A673 (cell line): ENCODE data around the gene MKNK2.

Source experiments
- EZH2 ChIP-seq: fragments of 200-600 bp; sonication (generic); IDR thresholded peaks from 2 replicates; pipeline ENCODE4 v1.6.1; 2017; ENCODE audit warnings: borderline replicate concordance, low read depth, mild to moderate bottlenecking, mixed read lengths, antibody characterized with exemption, low read length; ENCODE audit not compliant: poor library complexity, severe bottlenecking
- TF ChIP-seq, protein P1 (sequence below): fragments of 300-800, 200-600 bp; sonication (generic); conservative IDR thresholded peaks from 2 replicates; pipeline ENCODE4 v1.5.1; 2017; ENCODE audit warnings: low read depth, mild to moderate bottlenecking, antibody characterized with exemption, low read length, moderate library complexity, mixed read lengths

DNA sequence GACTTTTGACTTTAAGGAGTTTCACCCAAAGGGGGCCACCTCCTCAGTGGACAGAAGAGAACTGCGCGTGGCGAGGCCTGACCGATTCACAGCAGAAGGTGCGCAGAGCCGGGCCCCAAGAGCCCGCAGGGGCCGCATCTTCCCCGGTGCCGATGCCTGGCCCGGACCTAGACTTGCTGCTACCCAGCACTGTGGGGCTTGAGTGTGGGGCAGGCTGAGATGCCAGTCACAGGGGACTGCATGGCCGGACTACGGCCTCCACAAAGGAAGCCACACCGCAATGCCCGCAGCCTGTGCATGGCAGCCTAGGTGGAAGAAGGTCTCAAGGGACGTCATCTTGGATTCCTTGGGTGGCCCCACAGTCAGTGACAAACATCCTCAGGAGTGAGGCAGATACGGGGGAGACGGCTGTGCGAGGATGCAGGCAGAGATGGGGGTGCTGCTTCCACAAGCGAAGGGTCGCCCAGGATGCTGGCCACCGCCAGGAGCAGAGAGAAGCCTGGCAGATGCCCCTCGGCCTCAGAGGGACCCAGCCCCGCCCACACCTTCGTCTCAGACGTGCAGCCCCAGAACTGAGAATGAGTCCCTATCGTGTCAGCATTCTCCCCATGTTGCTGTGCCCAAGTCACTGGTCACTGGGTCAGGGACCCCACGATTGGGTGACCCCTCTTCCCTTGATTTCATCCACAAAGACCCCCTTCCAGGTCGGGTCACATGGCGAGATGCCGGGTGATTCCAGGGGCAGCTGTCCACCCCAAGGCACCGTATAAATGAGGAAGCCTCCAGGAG, 28.2 kb upstream of the MKNK2 start:
- TF ChIP-seq EZH2 = no peak
- TF ChIP-seq, protein P1, sequence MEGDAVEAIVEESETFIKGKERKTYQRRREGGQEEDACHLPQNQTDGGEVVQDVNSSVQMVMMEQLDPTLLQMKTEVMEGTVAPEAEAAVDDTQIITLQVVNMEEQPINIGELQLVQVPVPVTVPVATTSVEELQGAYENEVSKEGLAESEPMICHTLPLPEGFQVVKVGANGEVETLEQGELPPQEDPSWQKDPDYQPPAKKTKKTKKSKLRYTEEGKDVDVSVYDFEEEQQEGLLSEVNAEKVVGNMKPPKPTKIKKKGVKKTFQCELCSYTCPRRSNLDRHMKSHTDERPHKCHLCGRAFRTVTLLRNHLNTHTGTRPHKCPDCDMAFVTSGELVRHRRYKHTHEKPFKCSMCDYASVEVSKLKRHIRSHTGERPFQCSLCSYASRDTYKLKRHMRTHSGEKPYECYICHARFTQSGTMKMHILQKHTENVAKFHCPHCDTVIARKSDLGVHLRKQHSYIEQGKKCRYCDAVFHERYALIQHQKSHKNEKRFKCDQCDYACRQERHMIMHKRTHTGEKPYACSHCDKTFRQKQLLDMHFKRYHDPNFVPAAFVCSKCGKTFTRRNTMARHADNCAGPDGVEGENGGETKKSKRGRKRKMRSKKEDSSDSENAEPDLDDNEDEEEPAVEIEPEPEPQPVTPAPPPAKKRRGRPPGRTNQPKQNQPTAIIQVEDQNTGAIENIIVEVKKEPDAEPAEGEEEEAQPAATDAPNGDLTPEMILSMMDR = no peak
